Measurements from ENCODE around the gene EHD1. TPM values are rescaled to one million over a fixed set of nuclear protein-coding genes. Genes with fewer than 3 reads are reported as not detected.

Gene EHD1
- total and polyA plus RNA-seq, 2 of the 8 experiments (the other 6 are each of a cell fraction or from before 2014, with no cell fraction given) = 31.5 to 42.9 TPM

GRCh38 chr11:64850979-64851567, 27.3 kb downstream of the EHD1 start:
- WGBS, 2 experiments (ENCODE audit: extremely low coverage in 1 of 2, insufficient coverage in 1 of 2, insufficient read length in 1 of 2, insufficient replicate concordance in 2 of 2, low coverage in 1 of 2, low lambda C conversion rate in 2 of 2, missing lambda C conversion rate in 1 of 2) = 81% methylated on average over 13 of the region's 13 CpGs; no CpG with 5 or more reads in 1 of the 2 experiments
- Histone ChIP-seq H2AFZ (ENCODE audit: low read length) (no peak overlapping the region), H3K4me2 (ENCODE audit: insufficient read depth in 1 of 2, low read depth in 2 of 2, low read length in 2 of 2) (no peak overlapping the region), H2BK5ac (ENCODE audit: low read depth, low read length) (no peak overlapping the region), H3K23me2 (ENCODE audit: low read depth, low read length) (no peaks in the 10 kb centered on the region), H3K4me1 (replicated peaks in 1 of 4; ENCODE audit: control insufficient read depth in 3 of 4, insufficient read depth in 4 of 4, low read length in 3 of 4) (peaks cover 0 to 17% (median 7%) of the 10 kb centered on the region in 4 experiments; a peak in 6 of 7 replicates), H4K91ac (replicated peaks; ENCODE audit: insufficient read length, low read length) (no peak overlapping the region), H2BK20ac (ENCODE audit: low read length) (no peak overlapping the region), H3K4me3 (ENCODE audit: extremely low read depth in 1 of 4, insufficient read depth in 2 of 4, low read depth in 3 of 4, low read length in 4 of 4) (no peak overlapping the region), H3K18ac (ENCODE audit: extremely low read depth, low read length) (no peak overlapping the region; the same call in 1 of the 2 replicates), H4K5ac (ENCODE audit: insufficient read length, low read depth, low read length) (no peak overlapping the region), H3K14ac (ENCODE audit: insufficient read length) (no peak overlapping the region), H4K8ac (ENCODE audit: extremely low read depth, insufficient read depth, low read length) (peak overlapping the region; percentile 23; the same call in 1 of the 2 replicates), H3K4ac (replicated peaks; ENCODE audit: insufficient read length, low read depth, low read length) (no peak overlapping the region), H3K36me3 (ENCODE audit: control insufficient read depth in 2 of 4, insufficient read depth in 4 of 4, low read length in 3 of 4) (peaks cover 0 to 5% (median 0%) of the 10 kb centered on the region in 4 experiments; a peak in 1 of 8 replicates), H2BK12ac (ENCODE audit: low read depth, low read length) (peak overlapping the region; percentile 68; the same call in 1 of the 2 replicates), H3K79me1 (ENCODE audit: low read depth, low read length) (no peaks in the 10 kb centered on the region), H3K9ac (replicated peaks in 1 of 4; ENCODE audit: extremely low read depth in 1 of 4, low read depth in 3 of 4, low read length in 3 of 4) (no peak overlapping the region), H3K27me3 (replicated peaks in 1 of 4; ENCODE audit: control insufficient read depth in 3 of 4, extremely low read depth in 1 of 4, insufficient read depth in 3 of 4, low read length in 3 of 4) (no peaks in the 10 kb centered on the region), H2BK120ac (replicated peaks; ENCODE audit: low read depth, low read length) (no peak overlapping the region), H2BK15ac (ENCODE audit: low read length) (no peak overlapping the region), H3K27ac (ENCODE audit: low read depth, low read length) (no peak overlapping the region; the same call in 1 of the 2 replicates), H3K56ac (replicated peaks; ENCODE audit: insufficient read length, low read depth, low read length) (peak overlapping the region; percentile 36), H4K20me1 (replicated peaks in 1 of 2; ENCODE audit: control insufficient read depth in 1 of 2, insufficient read depth in 2 of 2, low read length in 2 of 2) (peaks cover 0 to 2% of the 10 kb centered on the region in 2 experiments), H3K9me3 (ENCODE audit: insufficient read depth in 2 of 2, low read depth in 1 of 2, low read length in 1 of 2) (no peaks in the 10 kb centered on the region), H3K23ac (ENCODE audit: insufficient read length) (no peak overlapping the region), H2AK5ac (ENCODE audit: low read depth, low read length) (no peak overlapping the region), H3K79me2 (ENCODE audit: control insufficient read depth in 1 of 2, insufficient read depth in 2 of 2, low read length in 2 of 2) (no peaks in the 10 kb centered on the region)
- peak in 2 of 3 experiments; percentile 8 to 22; a peak in 2 of 4 replicates for TF ChIP-seq CTCF (IDR thresholded peaks at IDR 0.05; ENCODE audit: control extremely low read depth in 1 of 3, insufficient read depth in 1 of 3, low read depth in 1 of 3, low read length in 3 of 3)
- TF ChIP-seq SIRT6 (IDR thresholded peaks at IDR 0.05; ENCODE audit: low read length) = no peak
- ChIA-PET CTCF (ENCODE audit: partially characterized antibody) (interaction anchor here (0.6 to 32.3 kb wide), 11 partner anchors 12 to 145 kb away, joined by 3 to 1058 read pairs (median 12); partner anchors contain the start of genes ATG2A, BATF2, EHD1 and GPHA2), POLR2A (ENCODE audit: partially characterized antibody) (interaction anchor here (1.5 to 25.7 kb wide), 3 partner anchors 13 to 33 kb away, joined by 3 to 408 read pairs (median 6); partner anchors contain the start of gene EHD1)
- no peak for FAIRE-seq
- peak in 1 of 2 experiments; percentile 56 for DNase-seq (ENCODE audit: low read depth in 1 of 2, low spot score in 2 of 2)
